NCI-H82 treated with DMSO at 0.1 percent for 48 hours (cell line): Measurements from ENCODE around the gene DMD.
A peak's percentile ranks its signal among the peaks of the same experiment; 100 is the strongest.
"Not testable (repeated sequence)": the region's sequence is repeated elsewhere in the genome, so short reads cannot be mapped to it uniquely, and the experiment has no call there.

Source experiments
- DNase-seq: peaks from one replicate; lab custom pipeline; 2025; ENCODE audit not compliant: unreplicated experiment; lab: John Stamatoyannopoulos, UW

The DMD gene

GRCh38 chrX:33156152-33156726 is 55.1 kb downstream of the DMD start:
- DNase-seq: no peak

DNA sequence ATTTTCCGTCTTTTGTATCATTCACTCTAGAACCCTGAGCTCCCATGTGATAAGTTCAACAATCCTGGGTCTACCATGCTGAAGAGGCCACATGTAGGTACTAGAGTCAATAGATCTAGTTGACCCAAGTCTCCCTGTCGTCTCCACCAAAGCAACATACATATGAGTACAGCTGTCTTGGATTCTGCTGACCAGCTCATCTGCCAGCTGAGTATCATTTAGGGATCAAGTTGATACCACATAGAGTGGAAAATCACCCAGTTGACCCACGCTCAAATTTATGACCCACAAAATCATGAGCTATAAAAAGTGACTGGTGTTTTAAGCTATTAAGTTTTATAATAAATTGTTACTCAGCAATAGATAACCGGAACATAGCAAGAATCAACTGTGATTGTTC is 61.8 kb downstream of the DMD start:
- no peak for DNase-seq

- DNase-seq: no peak
Observed at GRCh38 chrX:33149085-33149484, 62.3 kb downstream of the DMD start.

- DNase-seq: no peak
Observed at GRCh38 chrX:33142331-33142730, 69.0 kb downstream of the DMD start.

DNA sequence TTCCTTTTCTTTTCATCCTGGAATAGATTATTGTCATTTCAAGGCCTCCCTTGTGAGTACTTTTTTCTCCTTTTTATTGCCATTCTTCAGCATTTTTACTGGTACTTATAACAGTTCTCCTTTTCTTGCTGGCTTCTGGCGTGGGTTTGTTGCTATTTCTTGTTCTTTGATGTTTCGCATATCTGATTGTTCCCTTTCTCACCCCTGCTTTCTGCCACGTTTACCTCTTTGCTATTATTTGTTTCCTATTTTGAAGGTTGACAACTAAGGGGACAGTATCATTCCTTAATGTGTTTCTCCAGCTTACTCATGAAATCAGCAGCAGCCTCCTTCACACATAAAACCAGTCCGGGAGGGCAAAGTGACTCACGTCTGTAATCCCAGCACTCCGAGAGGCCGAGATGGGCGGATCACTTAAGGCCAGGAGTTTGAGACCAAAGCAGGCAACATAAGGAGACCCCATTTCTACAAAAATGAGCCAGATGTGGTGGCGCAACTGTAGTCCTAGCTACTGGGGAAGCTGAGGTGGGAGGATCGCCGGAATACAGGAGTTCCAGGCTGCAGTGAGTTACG is 72.6 kb downstream of the DMD start:
- no peak for DNase-seq

- DNase-seq: no peak
Observed at GRCh38 chrX:33134164-33134563, 77.2 kb downstream of the DMD start.

DNA sequence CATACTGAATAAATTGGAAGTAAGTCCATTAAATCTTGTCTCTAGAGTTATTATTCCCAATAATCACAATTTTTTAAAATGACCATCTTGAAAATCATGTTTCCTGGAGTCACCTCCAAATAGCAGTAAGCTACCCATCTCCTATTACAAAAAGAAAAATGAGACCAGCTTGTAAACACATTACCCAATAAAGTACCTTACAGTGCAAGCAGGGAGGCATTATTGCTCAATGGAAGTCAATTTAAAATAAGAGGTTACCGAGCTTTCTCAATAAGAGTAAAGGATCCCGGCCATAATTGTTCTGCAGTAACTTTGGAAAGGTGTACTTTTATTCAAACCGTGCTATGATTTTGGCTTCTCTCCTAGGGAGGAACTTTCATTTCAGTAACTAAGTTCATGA is 78.0 kb downstream of the DMD start:
- DNase-seq: no peak

GRCh38 chrX:33132569-33132968 is 78.8 kb downstream of the DMD start:
- DNase-seq: no peak

GRCh38 chrX:33129607-33130006 is 81.7 kb downstream of the DMD start:
- DNase-seq: peak; percentile 48

DNA sequence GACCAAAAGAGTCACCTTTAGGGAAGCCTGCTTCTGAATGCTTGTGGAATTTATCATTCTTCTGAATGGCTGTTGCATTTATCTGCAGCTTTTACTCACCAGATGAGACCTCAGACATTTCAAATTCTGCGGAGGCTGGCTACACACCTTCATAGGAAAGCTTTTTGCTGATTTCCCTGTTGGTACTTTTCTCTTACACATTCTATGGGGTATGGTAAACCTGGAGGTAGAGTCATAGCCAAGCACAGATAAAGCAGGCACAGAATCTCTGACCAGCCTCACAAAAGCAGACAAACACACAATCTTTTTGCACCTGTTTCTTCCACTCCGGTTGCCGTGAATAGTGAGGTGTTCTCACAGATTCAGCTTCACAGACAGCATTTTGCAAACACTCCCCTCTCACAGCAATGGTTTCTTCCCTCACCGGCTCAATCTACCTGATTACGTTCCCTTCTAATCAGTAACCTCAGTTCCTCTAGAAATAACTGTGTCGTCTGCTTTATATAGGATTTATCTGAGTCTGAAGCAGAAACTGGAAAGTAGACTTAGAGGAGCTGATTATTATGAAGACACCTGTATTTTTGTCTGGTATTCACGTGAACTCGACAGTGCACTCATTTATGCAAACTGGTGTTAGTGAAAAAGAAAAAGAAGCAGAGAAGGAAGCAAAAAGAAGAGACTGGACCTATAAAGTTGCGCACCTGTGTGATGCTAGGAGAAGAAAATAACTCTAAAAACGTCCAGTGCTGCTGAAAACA is 83.1 kb downstream of the DMD start:
- DNase-seq: no peak

- no peak for DNase-seq
Observed at GRCh38 chrX:33126469-33126868, 84.9 kb downstream of the DMD start.

DNA sequence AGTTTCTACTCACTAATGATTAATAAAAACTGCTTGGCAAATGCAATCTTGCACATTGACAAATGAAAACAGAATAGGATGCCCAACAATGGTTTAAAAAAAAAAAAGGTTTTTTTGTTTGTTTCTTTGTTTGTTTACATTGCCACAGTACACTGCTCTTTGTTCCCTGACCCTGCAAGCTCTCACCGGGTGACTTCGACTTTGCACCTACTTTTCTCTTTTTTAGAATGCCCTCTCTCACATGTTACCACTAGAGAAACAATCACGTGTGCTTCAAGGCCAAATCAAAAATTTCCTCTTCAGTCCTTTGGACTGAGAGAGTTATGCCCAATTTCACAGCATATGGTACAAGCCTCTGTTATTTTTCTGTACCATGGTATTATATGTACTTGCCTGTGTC is 101.5 kb downstream of the DMD start:
- no peak for DNase-seq

DNA sequence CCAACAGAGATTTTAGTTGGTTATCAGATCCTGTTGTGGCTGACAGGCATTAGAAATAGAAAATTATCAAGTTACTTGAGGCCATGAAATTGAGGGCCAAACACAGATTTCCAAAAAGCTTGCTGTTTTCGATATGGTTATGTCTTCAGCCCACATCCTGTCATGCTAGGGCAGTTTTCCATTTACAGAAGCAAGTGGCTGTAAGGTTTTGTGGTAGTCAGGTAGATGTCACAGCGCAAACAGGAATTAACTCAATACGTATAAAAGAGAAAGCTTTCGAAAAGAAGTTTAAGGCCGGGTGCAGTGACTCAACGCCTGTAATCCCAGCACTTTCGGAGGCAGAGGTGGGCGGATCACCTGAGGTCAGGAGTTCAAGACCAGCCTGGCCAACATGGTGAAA is 104.6 kb downstream of the DMD start:
- DNase-seq: no peak

- DNase-seq: no peak
Observed at GRCh38 chrX:33095079-33095478, 116.3 kb downstream of the DMD start.

DNA sequence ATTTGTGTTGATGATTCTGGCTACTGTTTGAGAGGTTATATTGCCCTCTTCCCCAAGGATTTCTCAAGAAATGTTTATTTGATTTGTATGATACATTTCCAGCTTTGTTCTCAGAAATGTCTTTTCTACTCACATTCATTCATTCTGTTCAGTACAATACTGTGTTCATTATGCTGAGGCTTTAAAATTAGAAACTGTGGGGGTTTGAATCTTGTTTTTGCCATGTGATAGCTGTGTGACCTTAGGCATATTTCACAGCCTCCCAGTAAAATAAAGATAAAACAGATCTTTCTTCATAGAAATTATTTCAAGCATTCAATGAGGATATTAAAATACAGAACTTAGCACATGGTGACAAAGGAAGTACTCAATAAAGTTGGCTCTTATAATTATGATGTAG is 123.9 kb downstream of the DMD start:
- DNase-seq: no peak

DNA sequence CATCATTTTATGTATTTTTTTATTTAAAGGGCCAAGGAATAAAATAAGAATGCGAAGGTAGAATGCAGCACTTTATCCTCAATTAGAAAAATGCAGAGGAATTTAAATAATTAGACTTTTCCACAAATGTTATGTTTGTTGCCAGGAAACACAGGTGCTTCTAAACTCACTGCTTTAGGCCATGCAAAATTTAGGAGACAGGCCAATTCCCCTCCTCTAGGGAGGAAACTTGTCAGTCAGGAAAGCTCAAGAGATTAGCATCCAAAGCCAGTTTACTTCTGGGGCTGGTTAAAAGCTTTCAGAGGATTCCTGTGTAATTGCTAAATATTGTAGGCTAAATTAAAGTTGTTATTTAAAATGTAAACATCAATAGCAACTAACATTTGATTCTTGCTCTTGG is 124.5 kb downstream of the DMD start:
- no peak for DNase-seq

- no peak for DNase-seq
Observed at GRCh38 chrX:33082371-33082770, 129.0 kb downstream of the DMD start.

- no peak for DNase-seq
Observed at GRCh38 chrX:33078273-33078672, 133.1 kb downstream of the DMD start.

DNA sequence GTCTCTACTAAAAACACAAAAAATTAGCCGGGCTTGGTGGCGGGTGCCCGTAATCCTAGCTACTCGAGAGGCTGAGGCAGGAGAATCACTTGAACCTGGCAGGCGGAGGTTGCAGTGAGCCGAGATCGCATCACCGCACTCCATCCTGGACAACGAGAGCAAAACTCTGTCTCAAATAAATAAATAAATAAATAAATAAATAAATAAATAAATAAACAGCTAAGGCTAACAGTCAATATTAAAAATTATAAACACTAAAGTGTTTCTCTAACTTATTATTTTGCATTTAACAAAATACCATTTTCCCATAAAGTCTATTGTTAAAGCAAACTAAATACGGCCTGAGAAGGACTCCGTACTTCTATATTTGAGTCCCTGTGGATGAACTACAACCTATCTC is 137.7 kb downstream of the DMD start:
- not testable (repeated sequence) for DNase-seq

- DNase-seq: no peak
Observed at GRCh38 chrX:33065415-33065814, 145.9 kb downstream of the DMD start.

- no peak for DNase-seq
Observed at GRCh38 chrX:33062041-33062440, 149.3 kb downstream of the DMD start.

DNA sequence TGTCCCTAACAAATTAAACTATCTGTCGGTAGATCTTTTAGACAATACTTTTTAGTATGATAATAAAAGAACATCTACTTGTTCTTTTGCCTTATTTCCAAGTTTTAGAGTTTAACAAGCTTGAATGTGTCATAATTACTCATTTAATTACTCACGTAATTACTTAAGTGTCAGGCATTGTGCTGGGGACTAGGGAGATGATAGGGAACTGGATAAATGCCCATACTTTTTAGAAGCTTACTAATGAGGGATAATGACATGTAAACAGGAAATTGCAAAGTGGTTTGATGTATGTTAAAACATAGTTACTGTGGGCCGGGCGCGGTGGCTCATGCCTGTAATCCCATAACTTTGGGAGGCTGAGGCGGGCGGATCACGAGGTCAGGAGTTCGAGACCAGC is 158.3 kb downstream of the DMD start:
- DNase-seq: no peak

DNA sequence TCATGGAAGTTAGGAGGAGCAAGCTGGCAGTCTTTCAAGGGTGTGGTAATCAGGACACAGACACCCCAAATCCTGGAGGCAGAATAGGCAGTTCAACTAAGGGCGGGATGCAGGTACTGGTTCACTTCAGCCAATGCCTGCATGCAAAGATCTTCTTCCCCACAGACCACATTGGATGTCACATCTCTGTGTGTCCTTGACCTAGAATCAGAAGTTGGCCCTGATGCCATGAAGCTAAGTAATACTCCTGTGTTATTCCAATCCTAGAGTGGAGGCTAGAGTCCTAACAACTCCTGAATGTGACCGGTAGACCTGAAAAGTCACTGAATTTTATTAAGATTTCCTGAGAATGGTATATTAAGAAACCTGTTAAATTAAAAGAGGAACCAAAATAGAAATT is 165.5 kb downstream of the DMD start:
- no peak for DNase-seq
